Loucy (cell line): ENCODE data around the gene GAS2L3.

Source experiments
- EZH2phosphoT487 ChIP-seq: fragments of 200-600 bp; IDR thresholded peaks from 2 replicates; pipeline ENCODE4 v1.6.1; 2018; ENCODE audit warnings: antibody characterized with exemption, mild to moderate bottlenecking, moderate library complexity, borderline replicate concordance
- TF ChIP-seq, protein P1 (sequence below): fragments of 200-600 bp; sonication (generic); conservative IDR thresholded peaks from 2 replicates; pipeline ENCODE4 v1.5.1; 2014; ENCODE audit warnings: mild to moderate bottlenecking, antibody characterized with exemption, low read length

- TF ChIP-seq, protein P1, sequence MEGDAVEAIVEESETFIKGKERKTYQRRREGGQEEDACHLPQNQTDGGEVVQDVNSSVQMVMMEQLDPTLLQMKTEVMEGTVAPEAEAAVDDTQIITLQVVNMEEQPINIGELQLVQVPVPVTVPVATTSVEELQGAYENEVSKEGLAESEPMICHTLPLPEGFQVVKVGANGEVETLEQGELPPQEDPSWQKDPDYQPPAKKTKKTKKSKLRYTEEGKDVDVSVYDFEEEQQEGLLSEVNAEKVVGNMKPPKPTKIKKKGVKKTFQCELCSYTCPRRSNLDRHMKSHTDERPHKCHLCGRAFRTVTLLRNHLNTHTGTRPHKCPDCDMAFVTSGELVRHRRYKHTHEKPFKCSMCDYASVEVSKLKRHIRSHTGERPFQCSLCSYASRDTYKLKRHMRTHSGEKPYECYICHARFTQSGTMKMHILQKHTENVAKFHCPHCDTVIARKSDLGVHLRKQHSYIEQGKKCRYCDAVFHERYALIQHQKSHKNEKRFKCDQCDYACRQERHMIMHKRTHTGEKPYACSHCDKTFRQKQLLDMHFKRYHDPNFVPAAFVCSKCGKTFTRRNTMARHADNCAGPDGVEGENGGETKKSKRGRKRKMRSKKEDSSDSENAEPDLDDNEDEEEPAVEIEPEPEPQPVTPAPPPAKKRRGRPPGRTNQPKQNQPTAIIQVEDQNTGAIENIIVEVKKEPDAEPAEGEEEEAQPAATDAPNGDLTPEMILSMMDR = no peak
- TF ChIP-seq EZH2phosphoT487 = no peak
Observed at GRCh38 chr12:100661300-100661951, 87.9 kb downstream of the GAS2L3 start.
